Gastroesophageal sphincter (tissue), 4 donors: ENCODE results near the gene AWAT1. TPM values are rescaled to one million over a fixed set of nuclear protein-coding genes. Genes with fewer than 3 reads are reported as not detected.
"Not testable (repeated sequence)": the region's sequence is repeated elsewhere in the genome, so short reads cannot be mapped to it uniquely, and the experiment has no call there.

Experiments
- ATAC-seq: fragments of 150-250 bp; one replicate; pipeline ENCODE4 v1.9.1; 2016; ENCODE audit warnings: mild to moderate bottlenecking, moderate library complexity
- H3K27ac ChIP-seq, 4 donors: fragments of 200-600 bp; sonication (generic) in 3 of 4; 1 replicate in 3 of 4; 2 replicates in 1 of 4; pipeline ENCODE4 v1.5.1; 2016 to 2019
- H3K27me3 ChIP-seq: fragments of 200-600 bp; sonication (generic); one replicate; pipeline ENCODE4 v1.5.1; 2019
- H3K36me3 ChIP-seq, 2 donors: fragments of 200-600 bp; sonication (generic); one replicate each; pipeline ENCODE4 v1.5.1; 2019; ENCODE audit warnings: control low read depth in 1 of 2
- H3K4me1 ChIP-seq, 3 donors: fragments of 200-600 bp; sonication (generic); 1 replicate in 2 of 3; 2 replicates in 1 of 3; pipeline ENCODE4 v1.5.1; 2016 to 2019; ENCODE audit warnings: control low read depth in 2 of 3
- H3K4me3 ChIP-seq, 2 donors: fragments of 200-600 bp; sonication (generic); one replicate each; pipeline ENCODE4 v1.5.1; 2019; ENCODE audit warnings: mild to moderate bottlenecking in 1 of 2, moderate library complexity in 1 of 2
- H3K9me3 ChIP-seq, 3 donors: fragments of 200-600 bp; sonication (generic); one replicate each; pipeline ENCODE4 v1.5.1; 2017 to 2019; ENCODE audit warnings: control low read depth in 2 of 3
- CTCF ChIP-seq, 4 experiments: fragments of 200-600 bp in 2 of 4; fragments of 450-650 bp in 2 of 4; sonication (generic) in 1 of 4; IDR thresholded peaks; one replicate each; pipeline ENCODE4 v1.5.1; 2017 to 2019; ENCODE audit warnings: antibody characterized with exemption in 4 of 4, mild to moderate bottlenecking in 2 of 4, moderate library complexity in 2 of 4
- EP300 ChIP-seq: sonication (generic); formaldehyde crosslinking; IDR thresholded peaks from one replicate; pipeline ENCODE4 v1.6.1; 2017; ENCODE audit warnings: antibody characterized with exemption, mild to moderate bottlenecking
- POLR2A ChIP-seq, 2 donors: fragments of 450-650 bp; IDR thresholded peaks; one replicate each; pipeline ENCODE4 v1.6.1; 2017; ENCODE audit warnings: antibody characterized with exemption in 2 of 2, mild to moderate bottlenecking in 2 of 2, moderate library complexity in 1 of 2
- POLR2AphosphoS5 ChIP-seq: sonication (generic); formaldehyde crosslinking; IDR thresholded peaks from one replicate; pipeline ENCODE4 v1.6.1; 2017; ENCODE audit warnings: antibody characterized with exemption
- WGBS, 2 donors: methylation state at CpG; one replicate each; pipeline ENCODE4 v1.1.5; 2018; ENCODE audit warnings: low coverage in 1 of 2; 5-methylcytosine and 5-hydroxymethylcytosine counted together
- total RNA-seq, 4 donors: library from RNA; depleted of rRNA; stranded (reverse); fragments of >200 nt; gene quantifications; one replicate each; pipeline ENCODE4 v1.1.0, GENCODE V29; 2016

AWAT1 gene
- total RNA-seq, 4 donors from 2014 or later: not detected

- no peaks in the 10 kb centered on the region for H3K9me3 ChIP-seq
- no peak within 1 kb of the TSS for H3K4me3 ChIP-seq
- no peak within 1 kb of the TSS for H3K27ac ChIP-seq
- TF ChIP-seq EP300 (no peak), CTCF (IDR thresholded peaks at IDR 0.05) (no peak), POLR2A (IDR thresholded peaks at IDR 0.05) (no peak), POLR2AphosphoS5 (no peak)
- no peaks in the 10 kb centered on the region for H3K27me3 ChIP-seq
- ATAC-seq: no peak
- H3K36me3 ChIP-seq: no peaks in the 10 kb centered on the region
- no peaks in the 10 kb centered on the region for H3K4me1 ChIP-seq
Measured at GRCh38 chrX:70268034-70268433, 33.6 kb downstream of the AWAT1 start, which contains the start of gene ARR3. TSS of gene ARR3 (plus strand) at chrX:70268334. CDS start at chrX:70269386, 1,052 bp downstream.

GRCh38 chrX:70274029-70274428 lies 39.6 kb downstream of the AWAT1 start:
- not testable (repeated sequence) for H3K27ac ChIP-seq, H3K4me3 ChIP-seq, H3K36me3 ChIP-seq, H3K4me1 ChIP-seq, ATAC-seq, H3K27me3 ChIP-seq, H3K9me3 ChIP-seq
- 70 to 72% methylated on average over 4 to 5 of the region's 7 CpGs for WGBS, 2 donors

GRCh38 chrX:70279081-70279480 lies 44.6 kb downstream of the AWAT1 start:
- H3K4me1 ChIP-seq: no peaks in the 10 kb centered on the region
- WGBS, 2 donors: 77 to 88% methylated on average over 2 to 3 of the region's 3 CpGs

GRCh38 chrX:70280573-70280972 lies 46.1 kb downstream of the AWAT1 start:
- H3K4me3 ChIP-seq: no peak overlapping the region
- no peak for ATAC-seq
- no peaks in the 10 kb centered on the region for H3K4me1 ChIP-seq
- 95% methylated on average over 3 of the region's 3 CpGs; no CpG with 5 or more reads in 1 of the 2 donors for WGBS, 2 donors
- no peaks in the 10 kb centered on the region for H3K9me3 ChIP-seq
- no peak for TF ChIP-seq EP300
- TF ChIP-seq POLR2A (IDR thresholded peaks at IDR 0.05): no peak
- TF ChIP-seq CTCF (IDR thresholded peaks at IDR 0.05): no peak
- no peak for TF ChIP-seq POLR2AphosphoS5
- H3K36me3 ChIP-seq: peaks cover 0 to 10% of the 10 kb centered on the region in 2 donors
- no peak overlapping the region for H3K27ac ChIP-seq
- no peaks in the 10 kb centered on the region for H3K27me3 ChIP-seq

More at GRCh38 chrX:70279081-70279480, 44.6 kb downstream of the AWAT1 start:
- Histone ChIP-seq H3K27ac (no peak overlapping the region), H3K27me3 (no peaks in the 10 kb centered on the region), H3K9me3 (no peaks in the 10 kb centered on the region), H3K4me3 (no peak overlapping the region), H3K36me3 (peaks cover 0 to 6% of the 10 kb centered on the region in 2 donors)
- no peak for TF ChIP-seq POLR2AphosphoS5
- no peak for TF ChIP-seq EP300
- TF ChIP-seq POLR2A (IDR thresholded peaks at IDR 0.05): no peak
- TF ChIP-seq CTCF (IDR thresholded peaks at IDR 0.05): no peak
- ATAC-seq: no peak

GRCh38 chrX:70281951-70282350 lies 47.5 kb downstream of the AWAT1 start, which contains the start of gene RAB41:
TSS of gene RAB41 (plus strand) at chrX:70282172. CDS start at chrX:70282218, 46 bp downstream.
- no peaks in the 10 kb centered on the region for H3K27me3 ChIP-seq
- TF ChIP-seq POLR2A (IDR thresholded peaks at IDR 0.05) (no peak), CTCF (IDR thresholded peaks at IDR 0.05) (no peak), EP300 (no peak), POLR2AphosphoS5 (no peak)
- no peak for ATAC-seq
- no peaks in the 10 kb centered on the region for H3K9me3 ChIP-seq
- no peak within 1 kb of the TSS for H3K27ac ChIP-seq
- peaks cover 0 to 24% of the 10 kb centered on the region in 2 donors for H3K36me3 ChIP-seq
- 100% methylated on average over 1 of the region's 21 CpGs; no CpG with 5 or more reads in 1 of the 2 donors for WGBS, 2 donors
- H3K4me1 ChIP-seq: no peaks in the 10 kb centered on the region
- no peak within 1 kb of the TSS for H3K4me3 ChIP-seq
